22Rv1 (cell line): ENCODE measurements around the gene MAGEA4.

Source experiments
- H3K27ac ChIP-seq: fragments of 450-650 bp; 2 replicates; pipeline ENCODE4 v1.5.1; 2017
- CTCF ChIP-seq: fragments of 450-650 bp; IDR thresholded peaks from 2 replicates; pipeline ENCODE4 v1.5.1; 2017; ENCODE audit warnings: mild to moderate bottlenecking
- ZFX ChIP-seq: fragments of 450-650 bp; IDR thresholded peaks from 2 replicates; pipeline ENCODE4 v1.6.1; 2017; ENCODE audit warnings: antibody characterized with exemption, borderline replicate concordance

MAGEA4 gene

GRCh38 chrX:151923648-151924047, 11.0 kb downstream of the MAGEA4 start:
- TF ChIP-seq CTCF (no peak), ZFX (no peak)
- no peak overlapping the region for H3K27ac ChIP-seq

- H3K27ac ChIP-seq, result no peak overlapping the region
These were observed 16.4 kb downstream of the MAGEA4 start for GRCh38 chrX:151929126-151929525.

GRCh38 chrX:151935358-151935757, 22.7 kb downstream of the MAGEA4 start:
- no peak for TF ChIP-seq CTCF
- TF ChIP-seq ZFX, result no peak
- H3K27ac ChIP-seq, result no peak overlapping the region

More at GRCh38 chrX:151929126-151929525, 16.4 kb downstream of the MAGEA4 start:
- no peak for TF ChIP-seq CTCF
- TF ChIP-seq ZFX, result no peak

- H3K27ac ChIP-seq, result no peak overlapping the region
- no peak for TF ChIP-seq CTCF
- TF ChIP-seq ZFX, result no peak
These were observed 25.5 kb downstream of the MAGEA4 start for GRCh38 chrX:151938172-151938571.

GRCh38 chrX:151954730-151955129, 42.0 kb downstream of the MAGEA4 start:
- no peak for TF ChIP-seq CTCF
- TF ChIP-seq ZFX, result no peak
- H3K27ac ChIP-seq, result no peak overlapping the region

GRCh38 chrX:151958101-151958500, 45.4 kb downstream of the MAGEA4 start:
- no peak for TF ChIP-seq CTCF
- TF ChIP-seq ZFX, result no peak
- no peak overlapping the region for H3K27ac ChIP-seq

- H3K27ac ChIP-seq, result no peak overlapping the region
- TF ChIP-seq CTCF (no peak), ZFX (no peak)
These were observed 49.3 kb downstream of the MAGEA4 start for GRCh38 chrX:151962034-151962433.
